OCI-LY3 (cell line): ENCODE measurements around the gene STK32B.

Source experiments
- CTCF ChIP-seq: fragments of 200-600, 300-600 bp; sonication (generic); IDR thresholded peaks from 2 replicates; pipeline ENCODE4 v1.5.1; 2014; ENCODE audit warnings: antibody characterized with exemption, low read length, low read depth
- EZH2phosphoT487 ChIP-seq: fragments of 200-600 bp; shearing (Covaris generic); IDR thresholded peaks from 2 replicates; pipeline ENCODE4 v1.6.1; 2018; ENCODE audit warnings: antibody characterized with exemption, mixed run types, low read depth

- TF ChIP-seq CTCF: no peak
- TF ChIP-seq EZH2phosphoT487: no peak
Measured at GRCh38 chr4:5365071-5366008, 314.1 kb downstream of the STK32B start.
